Nephron (organoid): ENCODE data around the gene ETV3L.

Source experiments
- H3K27ac Mint-ChIP-seq, 3 experiments: 2 replicates each; pipeline ENCODE4 v1.8.0; 2020; ENCODE audit warnings: mixed read lengths in 3 of 3, mild to moderate bottlenecking in 2 of 3, moderate library complexity in 1 of 3
- H3K27me3 Mint-ChIP-seq: 2 replicates; pipeline ENCODE4 v1.8.0; 2021; ENCODE audit warnings: low read depth, mild to moderate bottlenecking, moderate library complexity, mixed read lengths
- H3K36me3 Mint-ChIP-seq: 2 replicates; pipeline ENCODE4 v1.8.0; 2020; ENCODE audit warnings: low read depth, mixed read lengths
- H3K4me1 Mint-ChIP-seq: 2 replicates; pipeline ENCODE4 v1.8.0; 2020; ENCODE audit warnings: mixed read lengths
- H3K4me3 Mint-ChIP-seq, 3 experiments: 2 replicates each; pipeline ENCODE4 v1.8.0; 2020; ENCODE audit warnings: mild to moderate bottlenecking in 3 of 3, mixed read lengths in 3 of 3, moderate library complexity in 2 of 3
- H3K9me3 Mint-ChIP-seq: 2 replicates; pipeline ENCODE4 v1.8.0; 2020; ENCODE audit warnings: mixed read lengths
- TF ChIP-seq, protein P1 (sequence below), 3 experiments: fragments of 200-600 bp; sonication (generic); IDR thresholded peaks; one replicate each; pipeline ENCODE4 v1.5.0; 2021; ENCODE audit warnings: antibody characterized with exemption in 3 of 3; ENCODE audit not compliant: unreplicated experiment in 3 of 3

The ETV3L gene

DNA sequence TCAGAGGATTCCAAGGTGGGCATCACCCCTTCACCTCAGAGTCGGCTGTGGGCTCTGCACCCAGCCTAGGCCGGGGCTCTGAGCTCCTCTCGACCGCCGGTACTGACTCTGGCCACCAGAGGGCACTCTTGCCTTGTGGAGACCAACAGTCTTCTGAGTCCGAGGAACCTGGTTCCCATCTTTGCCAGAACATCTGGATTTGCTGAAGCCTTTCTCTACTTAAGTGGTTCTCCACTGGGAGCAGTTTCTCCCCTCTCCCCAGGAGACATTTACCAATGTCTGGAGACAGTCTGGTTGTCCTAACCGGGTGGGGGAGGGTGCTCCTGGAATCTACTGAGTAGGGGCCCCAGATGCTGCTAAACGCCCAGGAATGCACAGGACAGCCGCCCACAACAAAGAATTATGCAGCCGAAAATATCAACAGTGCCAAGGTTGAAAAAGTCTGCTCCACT lies 9.4 kb downstream of the ETV3L start:
- Mint-ChIP-seq H3K27me3 (peaks cover 3% of the 10 kb centered on the region), H3K36me3 (no peaks in the 10 kb centered on the region), H3K4me1 (peaks cover 34% of the 10 kb centered on the region), H3K27ac (peak overlapping the region; percentile 80 to 99 (median 97)), H3K9me3 (no peaks in the 10 kb centered on the region), H3K4me3 (peak overlapping the region in 2 of 3 experiments; percentile 46 to 66)
- TF ChIP-seq, protein P1, sequence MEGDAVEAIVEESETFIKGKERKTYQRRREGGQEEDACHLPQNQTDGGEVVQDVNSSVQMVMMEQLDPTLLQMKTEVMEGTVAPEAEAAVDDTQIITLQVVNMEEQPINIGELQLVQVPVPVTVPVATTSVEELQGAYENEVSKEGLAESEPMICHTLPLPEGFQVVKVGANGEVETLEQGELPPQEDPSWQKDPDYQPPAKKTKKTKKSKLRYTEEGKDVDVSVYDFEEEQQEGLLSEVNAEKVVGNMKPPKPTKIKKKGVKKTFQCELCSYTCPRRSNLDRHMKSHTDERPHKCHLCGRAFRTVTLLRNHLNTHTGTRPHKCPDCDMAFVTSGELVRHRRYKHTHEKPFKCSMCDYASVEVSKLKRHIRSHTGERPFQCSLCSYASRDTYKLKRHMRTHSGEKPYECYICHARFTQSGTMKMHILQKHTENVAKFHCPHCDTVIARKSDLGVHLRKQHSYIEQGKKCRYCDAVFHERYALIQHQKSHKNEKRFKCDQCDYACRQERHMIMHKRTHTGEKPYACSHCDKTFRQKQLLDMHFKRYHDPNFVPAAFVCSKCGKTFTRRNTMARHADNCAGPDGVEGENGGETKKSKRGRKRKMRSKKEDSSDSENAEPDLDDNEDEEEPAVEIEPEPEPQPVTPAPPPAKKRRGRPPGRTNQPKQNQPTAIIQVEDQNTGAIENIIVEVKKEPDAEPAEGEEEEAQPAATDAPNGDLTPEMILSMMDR (IDR thresholded peaks at IDR 0.05; ENCODE audit: unreplicated experiment in 3 of 3): peak; percentile 91 to 96 (median 95)

DNA sequence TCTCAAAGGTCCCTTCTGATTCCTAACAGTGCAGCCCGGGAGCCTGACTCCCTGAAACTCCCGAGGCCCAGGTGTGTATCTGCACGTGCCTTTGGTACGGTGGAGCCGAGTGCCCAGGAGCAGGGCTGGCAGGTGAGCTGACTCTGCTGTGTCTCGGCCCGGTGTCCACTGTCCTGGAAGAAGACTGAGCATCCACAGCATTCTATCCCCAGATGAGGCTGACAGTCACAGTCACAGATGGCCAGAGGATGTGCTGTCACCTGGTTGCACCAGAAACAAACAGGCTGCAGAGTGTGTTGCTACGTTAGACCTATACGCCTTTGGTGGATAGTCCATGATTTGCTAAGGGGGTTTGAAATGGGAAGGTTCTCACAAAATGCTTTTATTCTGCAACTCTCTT lies 9.8 kb downstream of the ETV3L start:
- TF ChIP-seq, protein P1 (IDR thresholded peaks at IDR 0.05; ENCODE audit: unreplicated experiment in 3 of 3): no peak
- peaks cover 34% of the 10 kb centered on the region for H3K4me1 Mint-ChIP-seq
- no peaks in the 10 kb centered on the region for H3K36me3 Mint-ChIP-seq
- H3K27ac Mint-ChIP-seq: peak overlapping the region; percentile 80 to 99 (median 97)
- H3K9me3 Mint-ChIP-seq: no peaks in the 10 kb centered on the region
- H3K4me3 Mint-ChIP-seq: no peak overlapping the region
- H3K27me3 Mint-ChIP-seq: peaks cover 3% of the 10 kb centered on the region

DNA sequence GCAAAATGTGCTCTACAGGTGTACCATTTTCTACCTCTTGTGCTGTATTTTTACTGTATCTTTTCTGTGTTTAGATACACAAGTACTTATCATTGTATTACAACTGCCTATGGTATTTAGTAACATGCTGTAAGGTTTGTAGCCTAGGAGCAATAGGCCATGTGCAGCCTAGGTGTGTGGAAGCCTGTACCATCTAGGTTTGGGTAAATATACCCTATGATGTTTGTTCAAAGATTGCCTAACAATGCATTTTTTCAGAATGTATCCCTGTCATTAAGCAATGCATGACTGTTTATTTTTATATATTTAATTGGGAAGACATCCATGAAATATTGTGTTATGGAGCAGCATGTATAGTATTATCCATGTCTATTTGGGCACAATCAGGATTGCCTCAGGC lies 11.0 kb downstream of the ETV3L start:
- TF ChIP-seq, protein P1 (IDR thresholded peaks at IDR 0.05; ENCODE audit: unreplicated experiment in 3 of 3): no peak
- Mint-ChIP-seq H3K36me3 (no peaks in the 10 kb centered on the region), H3K9me3 (no peaks in the 10 kb centered on the region), H3K27me3 (peaks cover 3% of the 10 kb centered on the region), H3K4me1 (peaks cover 25% of the 10 kb centered on the region), H3K4me3 (no peak overlapping the region), H3K27ac (no peak overlapping the region)

DNA sequence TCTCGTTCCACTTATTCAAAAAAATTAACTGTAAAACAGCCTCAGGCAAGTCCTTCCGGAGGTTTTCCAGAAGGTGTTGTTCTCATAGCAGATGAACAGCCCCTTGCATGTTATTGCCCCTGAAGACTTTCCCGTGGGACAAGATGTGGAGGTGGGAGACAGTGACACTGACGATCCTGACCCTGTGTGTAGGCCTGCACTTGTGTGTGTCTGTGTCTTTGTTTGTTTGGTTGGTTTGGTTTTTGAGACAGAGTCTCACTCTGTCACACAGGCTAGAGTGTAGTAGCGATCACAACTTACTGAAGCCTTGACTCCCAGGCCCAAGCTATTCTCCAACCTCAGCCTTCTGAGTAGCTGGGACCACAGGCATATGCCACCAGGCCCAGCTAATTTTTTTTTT lies 12.6 kb downstream of the ETV3L start:
- Mint-ChIP-seq H3K36me3 (no peaks in the 10 kb centered on the region), H3K4me1 (peaks cover 20% of the 10 kb centered on the region), H3K27ac (no peak overlapping the region), H3K4me3 (no peak overlapping the region), H3K27me3 (peaks cover 2% of the 10 kb centered on the region), H3K9me3 (no peaks in the 10 kb centered on the region)
- TF ChIP-seq, protein P1 (IDR thresholded peaks at IDR 0.05; ENCODE audit: unreplicated experiment in 3 of 3): no peak

DNA sequence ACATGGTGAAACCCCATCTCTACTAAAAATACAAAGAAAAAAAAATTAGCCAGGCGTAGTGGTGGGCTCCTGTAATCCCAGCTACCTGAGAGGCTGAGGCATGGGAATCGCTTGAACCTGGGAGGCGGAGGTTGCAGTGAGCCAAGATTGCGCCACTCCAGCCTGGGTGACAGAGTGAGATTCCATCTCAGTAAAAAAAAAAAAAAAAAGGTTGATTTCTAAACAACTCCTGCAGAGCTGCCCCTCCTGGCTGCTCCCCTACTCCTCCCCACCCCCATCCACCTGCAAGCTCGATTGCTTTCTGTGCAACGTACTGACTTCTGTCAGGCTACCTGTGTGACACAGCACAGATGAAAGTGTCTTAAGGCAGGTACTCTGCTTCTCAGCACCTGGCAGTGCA lies 13.3 kb downstream of the ETV3L start:
- H3K9me3 Mint-ChIP-seq: no peaks in the 10 kb centered on the region

DNA sequence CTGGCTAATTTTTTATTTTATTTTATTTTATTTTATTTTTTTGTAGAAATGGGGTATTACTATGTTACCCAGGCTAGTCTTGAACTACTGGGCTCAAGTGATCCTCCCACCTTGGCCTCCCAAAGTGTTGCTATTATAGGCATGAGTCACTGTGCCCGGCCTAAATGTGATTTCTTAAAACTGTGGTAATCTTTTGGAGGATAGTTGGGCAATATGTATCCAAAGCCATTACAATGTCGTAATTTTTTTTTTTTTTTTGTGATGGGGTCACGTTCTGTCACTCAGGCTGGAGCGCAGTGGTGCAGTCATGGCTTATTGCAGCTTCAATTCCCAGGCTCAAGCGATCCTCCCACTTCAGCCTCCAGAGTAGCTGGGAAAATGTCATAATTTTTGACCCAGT lies 14.2 kb downstream of the ETV3L start:
- TF ChIP-seq, protein P1 (IDR thresholded peaks at IDR 0.05; ENCODE audit: unreplicated experiment in 3 of 3): no peak
- Mint-ChIP-seq H3K36me3 (no peaks in the 10 kb centered on the region), H3K4me1 (peaks cover 8% of the 10 kb centered on the region), H3K27me3 (no peaks in the 10 kb centered on the region), H3K4me3 (no peak overlapping the region), H3K9me3 (no peaks in the 10 kb centered on the region), H3K27ac (no peak overlapping the region)

More for the DNA sequence above, 13.3 kb downstream of the ETV3L start:
- H3K36me3 Mint-ChIP-seq: no peaks in the 10 kb centered on the region
- no peak overlapping the region for H3K4me3 Mint-ChIP-seq
- peaks cover 17% of the 10 kb centered on the region for H3K4me1 Mint-ChIP-seq
- no peaks in the 10 kb centered on the region for H3K27me3 Mint-ChIP-seq
- H3K27ac Mint-ChIP-seq: no peak overlapping the region
- TF ChIP-seq, protein P1 (IDR thresholded peaks at IDR 0.05; ENCODE audit: unreplicated experiment in 3 of 3): no peak
